ENCODE results near the gene KCNQ1OT1. TPM values are rescaled to one million over a fixed set of nuclear protein-coding genes. Genes with fewer than 3 reads are reported as not detected.

KCNQ1OT1 gene
- polyA plus RNA-seq, 1 of the 3 experiments (the other 2 are of a cell fraction), result 0.03 TPM

DNA sequence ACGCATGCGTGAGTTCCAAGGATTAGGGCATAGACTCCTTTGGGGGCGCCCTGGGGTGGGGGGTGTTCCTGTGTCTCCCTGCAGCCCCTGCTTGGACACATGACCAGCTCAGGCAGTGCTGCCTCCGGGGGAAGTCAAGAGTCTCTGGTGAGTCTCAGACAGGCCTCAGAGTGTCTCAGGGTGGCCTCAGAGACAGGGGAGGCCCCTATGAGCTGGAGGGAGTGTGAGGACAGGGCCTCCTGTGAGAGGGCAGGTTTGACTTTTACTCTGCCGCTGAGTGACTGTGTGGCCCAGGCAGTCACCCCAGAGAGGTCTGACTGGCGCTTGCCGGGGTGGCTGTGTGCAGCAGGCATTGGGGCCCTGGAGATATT is 41.2 kb upstream of the KCNQ1OT1 start:
- H3K9me2 ChIP-seq, result no peaks in the 10 kb centered on the region
- ChIA-PET POLR2A (interaction anchor here (1.0 to 1.3 kb wide), 2 partner anchors 38 to 41 kb away, joined by 3 to 4 read pairs; partner anchors contain the start of gene KCNQ1OT1), CTCF (interaction anchor here (0.7 kb wide), 1 partner anchor 163 kb away, joined by 3 read pairs; no protein-coding TSS in a partner anchor)
- H3K79me2 ChIP-seq (ENCODE audit: insufficient read depth), result no peaks in the 10 kb centered on the region
- H3K36me3 ChIP-seq (replicated peaks in 1 of 2; ENCODE audit: control insufficient read depth in 1 of 2, insufficient read depth in 2 of 2, low read length in 1 of 2), result no peaks in the 10 kb centered on the region
- no peak for DNase-seq
- H3K9ac ChIP-seq, result no peak overlapping the region
- H3F3A ChIP-seq (replicated peaks; ENCODE audit: insufficient read depth), result no peaks in the 10 kb centered on the region
- 81% methylated on average over 7 of the region's 7 CpGs for WGBS (ENCODE audit: low lambda C conversion rate)
- no peak for TF ChIP-seq EP300 (IDR thresholded peaks at IDR 0.05; ENCODE audit: borderline replicate concordance in 1 of 2, low read depth in 1 of 2, low read length in 1 of 2)
- TF ChIP-seq TCF12 (IDR thresholded peaks at IDR 0.05), result no peak
- TF ChIP-seq, protein P1, sequence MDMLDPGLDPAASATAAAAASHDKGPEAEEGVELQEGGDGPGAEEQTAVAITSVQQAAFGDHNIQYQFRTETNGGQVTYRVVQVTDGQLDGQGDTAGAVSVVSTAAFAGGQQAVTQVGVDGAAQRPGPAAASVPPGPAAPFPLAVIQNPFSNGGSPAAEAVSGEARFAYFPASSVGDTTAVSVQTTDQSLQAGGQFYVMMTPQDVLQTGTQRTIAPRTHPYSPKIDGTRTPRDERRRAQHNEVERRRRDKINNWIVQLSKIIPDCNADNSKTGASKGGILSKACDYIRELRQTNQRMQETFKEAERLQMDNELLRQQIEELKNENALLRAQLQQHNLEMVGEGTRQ (IDR thresholded peaks at IDR 0.05; ENCODE audit: borderline replicate concordance, low read depth, low read length), result no peak
- TF ChIP-seq NFIC (IDR thresholded peaks at IDR 0.05; ENCODE audit: borderline replicate concordance), result no peak
- no peak for TF ChIP-seq RFX5 (IDR thresholded peaks at IDR 0.05; ENCODE audit: low read length)
- TF ChIP-seq, protein P2, sequence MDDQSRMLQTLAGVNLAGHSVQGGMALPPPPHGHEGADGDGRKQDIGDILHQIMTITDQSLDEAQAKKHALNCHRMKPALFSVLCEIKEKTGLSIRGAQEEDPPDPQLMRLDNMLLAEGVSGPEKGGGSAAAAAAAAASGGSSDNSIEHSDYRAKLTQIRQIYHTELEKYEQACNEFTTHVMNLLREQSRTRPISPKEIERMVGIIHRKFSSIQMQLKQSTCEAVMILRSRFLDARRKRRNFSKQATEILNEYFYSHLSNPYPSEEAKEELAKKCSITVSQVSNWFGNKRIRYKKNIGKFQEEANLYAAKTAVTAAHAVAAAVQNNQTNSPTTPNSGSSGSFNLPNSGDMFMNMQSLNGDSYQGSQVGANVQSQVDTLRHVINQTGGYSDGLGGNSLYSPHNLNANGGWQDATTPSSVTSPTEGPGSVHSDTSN (IDR thresholded peaks at IDR 0.05), result no peak
- TF ChIP-seq, protein P3, sequence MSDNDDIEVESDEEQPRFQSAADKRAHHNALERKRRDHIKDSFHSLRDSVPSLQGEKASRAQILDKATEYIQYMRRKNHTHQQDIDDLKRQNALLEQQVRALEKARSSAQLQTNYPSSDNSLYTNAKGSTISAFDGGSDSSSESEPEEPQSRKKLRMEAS (IDR thresholded peaks at IDR 0.05; ENCODE audit: low read depth), result no peak
- TF ChIP-seq, protein P4, sequence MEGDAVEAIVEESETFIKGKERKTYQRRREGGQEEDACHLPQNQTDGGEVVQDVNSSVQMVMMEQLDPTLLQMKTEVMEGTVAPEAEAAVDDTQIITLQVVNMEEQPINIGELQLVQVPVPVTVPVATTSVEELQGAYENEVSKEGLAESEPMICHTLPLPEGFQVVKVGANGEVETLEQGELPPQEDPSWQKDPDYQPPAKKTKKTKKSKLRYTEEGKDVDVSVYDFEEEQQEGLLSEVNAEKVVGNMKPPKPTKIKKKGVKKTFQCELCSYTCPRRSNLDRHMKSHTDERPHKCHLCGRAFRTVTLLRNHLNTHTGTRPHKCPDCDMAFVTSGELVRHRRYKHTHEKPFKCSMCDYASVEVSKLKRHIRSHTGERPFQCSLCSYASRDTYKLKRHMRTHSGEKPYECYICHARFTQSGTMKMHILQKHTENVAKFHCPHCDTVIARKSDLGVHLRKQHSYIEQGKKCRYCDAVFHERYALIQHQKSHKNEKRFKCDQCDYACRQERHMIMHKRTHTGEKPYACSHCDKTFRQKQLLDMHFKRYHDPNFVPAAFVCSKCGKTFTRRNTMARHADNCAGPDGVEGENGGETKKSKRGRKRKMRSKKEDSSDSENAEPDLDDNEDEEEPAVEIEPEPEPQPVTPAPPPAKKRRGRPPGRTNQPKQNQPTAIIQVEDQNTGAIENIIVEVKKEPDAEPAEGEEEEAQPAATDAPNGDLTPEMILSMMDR (IDR thresholded peaks at IDR 0.05), result no peak
- TF ChIP-seq YY1 (IDR thresholded peaks at IDR 0.05; ENCODE audit: low read depth), result no peak
- no peak for TF ChIP-seq NRF1 (IDR thresholded peaks at IDR 0.05; ENCODE audit: low read depth, low read length)
- TF ChIP-seq, protein P5, sequence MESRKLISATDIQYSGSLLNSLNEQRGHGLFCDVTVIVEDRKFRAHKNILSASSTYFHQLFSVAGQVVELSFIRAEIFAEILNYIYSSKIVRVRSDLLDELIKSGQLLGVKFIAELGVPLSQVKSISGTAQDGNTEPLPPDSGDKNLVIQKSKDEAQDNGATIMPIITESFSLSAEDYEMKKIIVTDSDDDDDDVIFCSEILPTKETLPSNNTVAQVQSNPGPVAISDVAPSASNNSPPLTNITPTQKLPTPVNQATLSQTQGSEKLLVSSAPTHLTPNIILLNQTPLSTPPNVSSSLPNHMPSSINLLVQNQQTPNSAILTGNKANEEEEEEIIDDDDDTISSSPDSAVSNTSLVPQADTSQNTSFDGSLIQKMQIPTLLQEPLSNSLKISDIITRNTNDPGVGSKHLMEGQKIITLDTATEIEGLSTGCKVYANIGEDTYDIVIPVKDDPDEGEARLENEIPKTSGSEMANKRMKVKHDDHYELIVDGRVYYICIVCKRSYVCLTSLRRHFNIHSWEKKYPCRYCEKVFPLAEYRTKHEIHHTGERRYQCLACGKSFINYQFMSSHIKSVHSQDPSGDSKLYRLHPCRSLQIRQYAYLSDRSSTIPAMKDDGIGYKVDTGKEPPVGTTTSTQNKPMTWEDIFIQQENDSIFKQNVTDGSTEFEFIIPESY (IDR thresholded peaks at IDR 0.05; ENCODE audit: borderline replicate concordance, low read depth), result no peak
- TF ChIP-seq ELF1 (IDR thresholded peaks at IDR 0.05), result no peak
- no peak for TF ChIP-seq EZH2phosphoT487 (IDR thresholded peaks at IDR 0.05; ENCODE audit: borderline replicate concordance, low read depth)
- TF ChIP-seq SMC3 (IDR thresholded peaks at IDR 0.05; ENCODE audit: low read depth, low read length), result no peak
- TF ChIP-seq FOXM1 (IDR thresholded peaks at IDR 0.05; ENCODE audit: low read depth), result no peak
- no peak for TF ChIP-seq MXI1 (IDR thresholded peaks at IDR 0.05; ENCODE audit: low read depth, low read length)
- no peak for TF ChIP-seq RAD21 (IDR thresholded peaks at IDR 0.05; ENCODE audit: low read length)
- peaks cover 0 to 33% of the 10 kb centered on the region in 2 experiments; a peak in 1 of 4 replicates for H3K4me1 ChIP-seq (ENCODE audit: control insufficient read depth in 1 of 2, insufficient read depth in 2 of 2, low read depth in 1 of 2, low read length in 1 of 2)
- no peak overlapping the region for H2AFZ ChIP-seq (ENCODE audit: low read depth)
- H4K20me1 ChIP-seq (ENCODE audit: insufficient read depth), result no peaks in the 10 kb centered on the region
- no peaks in the 10 kb centered on the region for H3K27me3 ChIP-seq (ENCODE audit: insufficient read depth)
- no peaks in the 10 kb centered on the region for H3K9me3 ChIP-seq
- H3K4me2 ChIP-seq, result no peak overlapping the region
- no peak overlapping the region for H3K27ac ChIP-seq (ENCODE audit: low read depth in 2 of 2, low read length in 1 of 2)
- H3K4me3 ChIP-seq (ENCODE audit: low read depth in 2 of 2, low read length in 1 of 2), result no peak overlapping the region

Measured in SK-N-SH (cell line).